Fibroblast of villous mesenchyme (primary cell): Measurements from ENCODE around the gene ASTL. TPM values are rescaled to one million over a fixed set of nuclear protein-coding genes. Genes with fewer than 3 reads are reported as not detected.
"Not testable (repeated sequence)": the region's sequence is repeated elsewhere in the genome, so short reads cannot be mapped to it uniquely, and the experiment has no call there.

ENCODE experiments used
- DNase-seq: peaks from one replicate; pipeline ENCODE4 v3.0.0-alpha.2; 2010; ENCODE audit warnings: low read depth
- H3K4me3 ChIP-seq: 2 replicates; pipeline ENCODE4 v1.5.1; 2011; ENCODE audit warnings: low read depth, mild to moderate bottlenecking, low read length
- CTCF ChIP-seq: IDR thresholded peaks from 2 replicates; pipeline ENCODE4 v1.5.1; 2012; ENCODE audit warnings: low read depth, mild to moderate bottlenecking, low read length; ENCODE audit not compliant: insufficient read depth
- total RNA-seq: library from RNA; depleted of rRNA; stranded (reverse); fragments of >200 nt; gene quantifications from 2 replicates; pipeline ENCODE4 v1.2.3, GENCODE V29; 2012

The ASTL gene
- total RNA-seq, 1 donor: not detected

- TF ChIP-seq CTCF: no peak
- peak; percentile 40 for DNase-seq
These were observed 6.9 kb upstream of the ASTL start, which contains the start of gene DUSP2 for GRCh38 chr2:96145036-96145847. DUSP2 (minus strand) TSS chr2:96145440; CDS start chr2:96145354, 86 bp downstream.

DNA sequence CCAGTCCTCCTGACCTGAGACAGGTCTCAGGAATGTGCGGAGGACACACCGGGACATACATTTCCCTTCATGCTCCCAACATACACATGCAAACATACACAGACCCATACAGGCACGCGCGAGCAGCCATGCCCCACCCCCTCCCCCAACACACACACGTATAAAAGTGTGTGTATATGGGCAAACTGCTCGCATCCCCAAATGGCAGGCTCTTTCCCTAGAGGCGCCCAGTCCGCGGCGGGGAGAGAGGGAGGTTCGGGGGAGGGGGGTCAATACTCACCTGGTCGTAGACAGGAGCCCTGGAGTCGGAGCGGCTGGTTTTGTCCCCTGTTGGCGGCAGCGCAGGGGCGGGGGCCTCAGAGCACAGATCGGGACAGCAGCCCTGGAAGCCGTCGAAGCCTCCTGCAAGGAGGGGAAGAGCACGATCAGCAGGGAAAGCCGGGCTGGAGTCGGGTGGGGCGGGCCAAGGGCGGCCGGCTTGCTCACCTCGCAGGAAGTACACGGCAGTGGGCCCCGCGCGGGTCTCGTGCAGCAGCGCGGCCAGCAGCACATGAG, 6.3 kb upstream of the ASTL start:
- H3K4me3 ChIP-seq: peak overlapping the region; percentile 36
- DNase-seq: no peak
- TF ChIP-seq CTCF: no peak

More at GRCh38 chr2:96145036-96145847, 6.9 kb upstream of the ASTL start, which contains the start of gene DUSP2:
- H3K4me3 ChIP-seq: peak within 1 kb of the TSS; percentile 51

GRCh38 chr2:96143848-96144480, 5.7 kb upstream of the ASTL start:
- no peak for TF ChIP-seq CTCF
- DNase-seq: no peak
- no peak overlapping the region for H3K4me3 ChIP-seq

GRCh38 chr2:96143231-96143847, 5.0 kb upstream of the ASTL start:
- H3K4me3 ChIP-seq: no peak overlapping the region
- no peak for TF ChIP-seq CTCF
- no peak for DNase-seq

- no peak for TF ChIP-seq CTCF
- DNase-seq: no peak
- no peak overlapping the region for H3K4me3 ChIP-seq
These were observed 4.2 kb upstream of the ASTL start for GRCh38 chr2:96142217-96143113.

- DNase-seq, H3K4me3 ChIP-seq: not testable (repeated sequence)
These were observed 3.3 kb upstream of the ASTL start for GRCh38 chr2:96141624-96141967.
